Glomerular endothelial cell (primary cell): ENCODE results near the gene CR1L. TPM values are rescaled to one million over a fixed set of nuclear protein-coding genes. Genes with fewer than 3 reads are reported as not detected.
"Not testable (repeated sequence)": the region's sequence is repeated elsewhere in the genome, so short reads cannot be mapped to it uniquely, and the experiment has no call there.

Source experiments
- DNase-seq: peaks from one replicate; pipeline ENCODE4 v3.0.0-alpha.2; 2011; ENCODE audit warnings: low read depth, low spot score; ENCODE audit errors: extremely low read depth
- total RNA-seq: library from RNA; depleted of rRNA; stranded (reverse); fragments of >200 nt; gene quantifications from 2 replicates; pipeline ENCODE4 v1.2.3, GENCODE V29; 2015

Gene CR1L
- total RNA-seq, 1 donor from 2014 or later, result not detected

DNA sequence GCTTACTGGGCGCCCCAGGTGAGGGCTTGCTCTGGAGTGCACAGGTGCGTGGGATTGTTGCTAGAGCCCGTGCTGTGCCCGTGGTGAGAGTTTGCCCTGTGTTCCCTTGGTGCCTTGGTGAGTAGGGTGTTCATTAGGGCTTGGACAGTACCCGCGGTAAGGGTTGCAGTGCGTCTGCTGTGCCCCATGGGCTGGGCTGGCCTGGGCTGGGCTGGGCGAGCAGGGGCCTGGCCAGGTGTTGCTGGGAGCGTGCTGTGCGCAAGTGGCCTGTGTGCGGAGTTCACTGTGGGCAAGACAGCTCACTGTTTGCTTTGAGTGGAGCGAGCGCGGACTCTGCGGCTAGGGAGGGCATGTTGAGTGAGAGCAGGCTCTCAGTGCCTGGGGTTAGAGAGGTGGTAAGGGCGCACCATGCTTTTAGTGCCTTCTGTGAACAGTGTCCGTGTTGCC is 725 bp downstream of the CR1L start:
- DNase-seq, result no peak

- no peak for DNase-seq
Observed at GRCh38 chr1:207646171-207646570, 1.2 kb downstream of the CR1L start.

GRCh38 chr1:207646944-207647579 is 2.1 kb downstream of the CR1L start:
- no peak for DNase-seq

- DNase-seq, result no peak
Observed at GRCh38 chr1:207647671-207648333, 2.9 kb downstream of the CR1L start.

DNA sequence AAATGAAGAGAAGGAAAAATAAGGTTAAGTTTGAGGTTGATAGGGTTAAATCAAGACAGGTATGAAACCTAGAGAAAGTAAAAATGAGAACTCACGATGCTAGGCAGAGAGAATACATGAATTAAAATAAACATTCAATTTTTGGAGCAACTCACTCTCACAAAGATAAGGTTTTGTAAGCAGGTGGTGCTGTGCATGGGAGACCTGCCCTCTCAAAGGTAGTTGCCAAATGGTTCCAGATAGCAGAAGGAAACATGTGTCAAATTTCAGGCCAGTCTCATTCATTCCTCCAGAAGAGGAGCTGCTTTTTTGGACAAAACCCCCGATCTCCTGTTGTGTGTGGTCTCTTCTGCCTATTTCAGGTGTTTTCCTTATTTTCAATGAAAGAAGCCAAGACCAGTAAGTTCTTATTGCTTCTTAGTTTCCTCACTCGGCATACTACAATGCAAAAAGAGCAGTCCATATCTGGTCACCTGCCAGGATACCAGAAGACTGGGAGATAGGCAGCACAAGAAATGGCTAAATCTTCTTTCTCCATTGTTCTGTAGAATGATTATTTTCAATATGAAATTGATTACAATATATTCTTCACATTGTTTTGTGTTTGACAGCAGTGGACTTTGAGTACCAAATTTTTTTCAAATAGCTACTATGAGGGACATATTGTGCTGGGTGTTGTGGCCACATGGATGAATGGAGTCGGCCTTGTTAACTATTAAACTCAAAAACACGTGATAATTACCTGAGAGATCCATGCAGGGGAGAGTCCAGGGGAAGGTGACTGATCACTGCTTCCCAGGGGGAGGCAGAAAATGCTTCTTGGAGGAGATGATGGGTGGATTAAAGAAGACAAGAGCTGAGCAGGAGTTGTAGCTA is 3.6 kb downstream of the CR1L start:
- no peak for DNase-seq

- no peak for DNase-seq
Observed at GRCh38 chr1:207649210-207649753, 4.3 kb downstream of the CR1L start.

GRCh38 chr1:207649865-207650580 is 5.1 kb downstream of the CR1L start:
- no peak for DNase-seq

DNA sequence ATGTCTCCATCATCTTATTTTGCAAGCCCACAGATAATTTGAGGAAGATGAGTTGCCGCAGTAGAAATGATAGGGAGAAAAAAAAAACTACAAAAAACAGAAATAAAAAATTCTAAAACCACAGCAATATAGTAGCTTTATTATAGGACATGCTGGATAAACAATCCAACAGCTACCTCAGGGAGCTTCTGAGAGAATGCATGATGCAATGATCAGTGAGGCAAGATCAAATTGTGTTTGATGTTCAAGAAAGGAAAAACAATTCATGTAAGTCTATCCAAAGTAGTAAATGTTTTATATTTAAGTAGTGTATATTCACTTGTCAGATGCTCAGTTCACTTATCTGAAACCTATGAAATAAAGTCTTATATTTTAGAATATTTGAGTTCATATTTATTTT is 6.7 kb downstream of the CR1L start:
- DNase-seq, result no peak

- DNase-seq, result no peak
Observed at GRCh38 chr1:207654320-207654719, 9.4 kb downstream of the CR1L start.

GRCh38 chr1:207658408-207658807 is 13.5 kb downstream of the CR1L start:
- DNase-seq, result no peak

DNA sequence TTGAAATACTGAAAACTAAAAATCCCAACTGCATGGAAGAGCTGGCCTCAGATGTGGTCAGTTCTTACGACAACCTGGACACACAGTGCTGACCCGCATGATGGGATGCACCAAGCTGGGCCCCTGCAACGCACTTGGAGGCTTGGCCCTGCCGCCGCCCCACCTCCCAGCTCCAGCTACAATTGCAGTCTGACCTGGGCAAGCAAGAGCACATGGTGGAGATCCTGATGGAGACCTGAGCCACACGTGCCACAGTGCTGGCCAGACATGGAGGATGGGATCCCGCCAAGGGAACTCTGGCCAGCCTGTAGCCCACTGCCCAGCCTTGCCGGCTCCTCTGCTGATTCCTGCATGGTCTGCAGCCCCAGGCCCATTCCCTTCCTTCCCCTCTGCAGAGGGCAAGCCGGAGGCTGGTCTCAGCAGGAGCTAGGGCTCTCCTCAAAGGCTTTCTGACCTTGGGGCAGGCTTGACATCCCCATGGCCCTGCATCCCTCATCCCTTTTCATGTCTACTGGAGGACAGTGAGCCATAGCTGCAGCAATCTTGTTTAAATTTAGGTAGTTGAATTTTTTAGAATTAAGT is 14.1 kb downstream of the CR1L start:
- no peak for DNase-seq

- DNase-seq, result no peak
Observed at GRCh38 chr1:207659545-207660153, 14.7 kb downstream of the CR1L start.

DNA sequence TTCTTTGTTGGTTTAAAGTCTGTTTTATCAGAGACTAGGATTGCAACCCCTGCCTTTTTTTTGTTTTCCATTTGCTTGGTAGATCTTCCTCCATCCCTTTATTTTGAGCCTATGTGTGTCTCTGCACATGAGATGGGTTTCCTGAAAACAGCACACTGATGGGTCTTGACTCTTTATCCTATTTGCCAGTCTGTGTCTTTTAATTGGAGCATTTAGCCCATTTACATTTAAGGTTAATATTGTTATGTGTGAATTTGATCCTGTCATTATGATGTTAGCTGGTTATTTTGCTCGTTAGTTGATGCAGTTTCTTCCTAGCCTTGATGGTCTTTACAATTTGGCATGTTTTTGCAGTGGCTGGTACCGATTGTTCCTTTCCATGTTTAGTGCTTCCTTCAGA is 16.5 kb downstream of the CR1L start:
- not testable (repeated sequence) for DNase-seq

DNA sequence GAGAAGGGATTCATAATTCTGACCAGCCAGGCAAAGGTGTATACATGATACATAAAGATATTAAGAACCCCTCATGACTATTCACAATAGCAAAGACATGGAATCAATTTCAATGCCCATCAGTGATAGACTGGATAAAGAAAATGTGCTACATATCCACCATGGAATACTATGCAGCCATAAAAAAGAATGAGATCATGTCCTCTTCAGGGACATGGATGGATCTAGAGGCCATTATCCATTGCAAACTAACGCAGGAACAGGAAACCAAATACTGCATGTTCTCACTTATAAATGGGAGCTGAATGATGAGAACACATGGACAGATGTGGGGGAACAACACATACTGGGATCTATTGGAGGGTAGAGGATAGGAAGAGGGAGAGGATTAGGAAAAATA is 21.4 kb downstream of the CR1L start:
- DNase-seq, result no peak

GRCh38 chr1:207669528-207670009 is 24.6 kb downstream of the CR1L start:
- DNase-seq, result no peak

DNA sequence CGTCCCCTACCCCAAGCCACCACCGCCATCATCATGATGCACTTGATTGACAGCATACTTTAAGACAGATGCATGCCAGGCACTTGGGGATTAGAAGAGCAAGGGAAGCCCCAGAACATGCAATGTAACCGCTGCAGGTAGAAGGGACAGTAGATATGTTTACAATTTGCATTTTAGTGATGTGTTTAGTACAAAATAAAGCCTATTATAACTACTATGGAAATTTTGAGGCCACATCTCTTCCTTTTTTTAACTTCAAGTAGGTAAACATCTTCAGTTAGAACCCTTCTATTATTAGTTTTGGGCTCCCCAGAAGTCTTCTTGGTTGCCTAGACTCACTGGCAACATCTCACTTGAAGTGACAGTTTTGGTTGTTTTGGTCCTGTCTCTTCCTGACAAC is 25.3 kb downstream of the CR1L start:
- no peak for DNase-seq

GRCh38 chr1:207670997-207671396 is 26.1 kb downstream of the CR1L start:
- DNase-seq, result no peak

DNA sequence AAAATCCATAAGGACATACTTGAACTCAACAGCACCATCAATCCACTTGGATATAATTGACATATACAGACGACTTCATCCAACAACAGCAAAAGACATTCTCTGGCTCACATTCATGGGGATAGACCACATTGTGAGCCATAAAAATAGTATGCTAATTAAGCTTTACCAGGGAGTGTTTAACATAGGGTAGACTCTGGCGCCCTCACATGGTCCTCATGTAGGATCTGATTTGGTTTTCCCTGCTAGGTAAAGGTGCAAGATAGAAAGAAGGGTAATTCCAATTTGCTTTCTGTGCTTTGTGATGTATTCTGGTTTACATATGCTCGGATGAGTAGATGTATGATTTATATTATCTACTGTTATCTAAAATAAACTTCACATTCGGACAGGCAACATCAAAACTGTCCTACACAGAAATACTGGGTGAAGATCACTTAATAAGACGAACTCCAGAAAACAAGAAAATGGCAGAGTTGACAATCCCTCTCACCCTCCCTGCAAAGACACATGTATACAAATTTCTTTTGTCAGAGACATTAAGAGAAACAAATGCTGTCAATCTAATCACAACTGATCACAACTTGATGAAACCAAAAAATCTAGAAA is 27.7 kb downstream of the CR1L start:
- DNase-seq, result no peak

DNA sequence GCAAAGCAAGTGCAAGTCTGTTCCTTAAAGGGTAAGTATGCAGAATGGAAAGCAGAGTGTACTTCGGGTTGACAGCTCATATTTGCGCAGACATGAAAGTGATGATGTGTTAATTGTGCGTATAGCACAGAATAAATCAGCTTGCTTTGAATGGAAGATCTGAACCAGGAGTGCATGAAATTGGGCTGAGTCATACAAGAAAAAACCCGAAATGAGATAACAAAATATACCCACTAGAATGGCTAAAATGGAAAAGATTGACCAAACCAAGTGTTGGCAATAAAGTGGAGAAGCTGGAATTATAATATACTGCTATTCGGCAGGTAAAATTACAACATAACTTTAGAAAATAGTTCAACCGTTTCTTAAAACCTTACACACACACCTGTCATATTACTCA is 28.5 kb downstream of the CR1L start:
- no peak for DNase-seq
